Left cardiac atrium (tissue), 4 donors: ENCODE data around the gene CCDC148. TPM values are rescaled to one million over a fixed set of nuclear protein-coding genes. Genes with fewer than 3 reads are reported as not detected.
A peak's percentile ranks its signal among the peaks of the same experiment; 100 is the strongest.

Experiments
- ATAC-seq, 2 donors: fragments of 200-7000 bp; cut with Tn5 transposase; one replicate each; pipeline ENCODE4 v1.9.1; 2020; ENCODE audit warnings: mild to moderate bottlenecking in 2 of 2, moderate library complexity in 2 of 2
- DNase-seq: peaks from one replicate; pipeline ENCODE4 v3.0.0-alpha.2; 2020
- intact Hi-C, 2 donors: fragments of 100-400 bp; cut with DNase I; formaldehyde crosslinking; loops; one replicate each; pipeline versions ENCODE4 v1.14.1 to v1.15.1; 2022 to 2023
- long read RNA-seq: library from polyadenylated mRNA; unstranded; transcript quantifications from one replicate; pipeline ENCODE4 v2.0.0, GENCODE V29; 2021
- total RNA-seq, 2 donors: library from RNA; stranded (reverse); fragmentation: NEBNext Ultra II Directional; extraction: Animal tissue kit (Norgen Biotek cat#: 25700); gene quantifications; one replicate each; pipeline ENCODE4 v1.2.1, GENCODE V29; 2021
- donor health status: DM: no; HTN: yes; CAD: no.
- donor health status: DM: no; HTN: yes; CAD: no; lungs with severe emphysema.
- donor health status: DM: yes; HTN: yes; CAD: no.
- donor health status: Dilated cardiomyopathy.

CCDC148 gene
- 1 to 10 TPM; 1.1 to 2.0 TPM for total RNA-seq
- long read RNA-seq, result 0 reads

DNA sequence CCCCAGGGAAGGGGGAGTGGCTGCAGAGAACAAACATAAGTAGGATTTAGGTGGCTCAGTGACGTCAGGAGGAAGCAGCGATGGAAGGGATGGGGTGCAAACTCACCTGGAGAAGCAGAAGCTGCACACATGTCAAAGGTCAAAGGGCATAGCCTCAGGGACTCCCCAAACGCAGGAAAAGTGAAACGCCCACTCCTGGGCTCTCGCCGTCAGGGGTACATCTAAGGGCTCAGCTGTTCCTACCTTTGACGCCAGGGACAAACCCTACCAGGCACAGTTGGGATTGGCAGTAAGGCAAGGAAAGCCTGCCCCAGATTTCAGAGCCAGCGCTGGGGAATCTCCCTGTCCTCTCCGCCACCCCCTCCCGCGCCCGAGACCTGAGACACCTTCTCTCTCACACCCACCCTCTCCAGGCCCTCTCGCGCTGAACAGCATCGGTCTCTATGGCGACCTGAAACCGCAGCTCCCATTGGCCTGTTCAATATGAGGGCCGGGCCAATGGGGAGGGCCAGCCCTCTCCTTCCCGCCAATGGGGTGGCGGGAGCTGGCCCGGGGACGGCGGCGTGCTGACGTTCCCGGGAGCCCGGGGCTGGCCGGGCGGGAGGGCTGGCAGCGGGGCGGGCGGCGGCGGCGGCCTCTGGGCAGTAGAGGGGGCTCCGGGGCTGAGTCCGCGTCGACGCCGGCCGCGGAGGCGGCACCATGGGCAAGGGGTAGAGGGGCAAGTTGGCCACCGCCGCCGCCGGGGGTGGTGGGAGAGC, at the start of gene CCDC148, which contains the start of gene PKP4:
CCDC148 (minus strand) TSS at position 445 of the 758 bp plus-strand sequence; CDS start at position 131, 314 bp downstream.
PKP4 (plus strand) TSS at position 644 of the 758 bp plus-strand sequence. CDS start 76,233 bp downstream, outside the sequence.
- DNase-seq (peak; percentile 92), ATAC-seq (peak; percentile 95 to 96)
- intact Hi-C loops, result loop anchor here (5.0 to 10.0 kb wide), 3 partner anchors 272 to 296 kb away; no protein-coding TSS in a partner anchor

DNA sequence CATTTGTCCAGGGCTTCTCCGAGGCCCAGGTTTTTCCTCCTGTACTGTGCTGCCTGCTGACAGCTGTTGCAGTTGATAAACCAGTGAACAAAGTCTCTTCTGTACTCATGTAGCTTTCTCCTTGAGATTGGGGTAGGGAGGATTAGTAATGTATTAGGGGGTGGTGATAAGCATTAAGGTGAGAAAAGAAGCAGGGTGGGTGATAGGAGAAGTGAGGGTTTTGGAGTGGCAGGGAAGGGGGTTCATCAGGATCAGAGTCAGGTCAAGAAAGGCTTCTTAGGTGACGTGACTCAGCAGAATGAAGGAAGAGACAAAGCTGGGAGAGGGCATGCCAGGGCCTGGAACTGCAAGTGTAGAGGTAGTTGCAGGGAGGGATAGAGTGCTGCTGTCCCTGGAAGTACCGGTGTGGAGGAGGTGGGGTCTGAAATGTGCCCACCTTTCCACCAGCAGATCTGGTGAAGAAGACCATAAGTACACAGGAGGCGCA, 48.9 kb upstream of the CCDC148 start:
- peak in 1 of 2 donors; percentile 32 for ATAC-seq
- DNase-seq, result no peak
- intact Hi-C loops, result no loop called here

DNA sequence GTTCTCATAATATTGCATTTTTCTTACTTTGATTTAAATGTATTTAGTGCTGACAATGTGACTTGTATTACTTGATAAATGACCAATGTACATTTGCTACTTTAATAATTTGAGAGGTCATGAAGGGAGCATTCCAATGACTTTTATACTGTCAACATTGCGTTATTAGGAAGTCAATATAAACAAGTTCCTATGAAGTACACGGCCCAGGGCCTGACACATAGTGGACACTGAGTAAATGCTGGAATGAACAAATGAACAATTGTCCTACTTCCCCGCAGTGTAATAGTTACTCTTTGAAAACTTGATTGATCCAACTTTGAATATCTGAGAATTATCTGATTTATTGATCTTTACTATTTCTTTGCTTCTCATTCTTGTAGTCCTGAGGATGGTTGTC, 47.5 kb upstream of the CCDC148 start:
- intact Hi-C loops, result no loop called here
- no peak for DNase-seq
- no peak for ATAC-seq

DNA sequence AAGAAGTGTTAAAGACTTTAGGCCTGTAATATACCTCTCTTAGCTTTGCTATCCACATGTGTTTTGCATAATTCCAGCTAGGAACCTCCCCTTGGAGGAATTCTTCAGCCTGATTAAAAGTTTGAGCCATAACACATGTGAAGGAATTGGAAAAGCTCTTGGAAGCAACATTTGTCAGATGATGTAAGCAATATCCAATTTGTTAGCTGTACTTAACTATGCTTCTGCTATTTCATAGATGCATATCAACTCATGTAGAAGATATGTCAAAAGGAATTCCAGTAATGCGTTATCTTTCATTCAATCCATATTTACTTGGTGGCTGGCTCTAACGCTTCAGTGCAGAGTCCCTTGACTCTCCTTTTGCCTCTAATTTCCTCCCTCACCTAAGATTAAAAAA, 46.4 kb upstream of the CCDC148 start:
- no peak for ATAC-seq
- intact Hi-C loops, result no loop called here
- no peak for DNase-seq

DNA sequence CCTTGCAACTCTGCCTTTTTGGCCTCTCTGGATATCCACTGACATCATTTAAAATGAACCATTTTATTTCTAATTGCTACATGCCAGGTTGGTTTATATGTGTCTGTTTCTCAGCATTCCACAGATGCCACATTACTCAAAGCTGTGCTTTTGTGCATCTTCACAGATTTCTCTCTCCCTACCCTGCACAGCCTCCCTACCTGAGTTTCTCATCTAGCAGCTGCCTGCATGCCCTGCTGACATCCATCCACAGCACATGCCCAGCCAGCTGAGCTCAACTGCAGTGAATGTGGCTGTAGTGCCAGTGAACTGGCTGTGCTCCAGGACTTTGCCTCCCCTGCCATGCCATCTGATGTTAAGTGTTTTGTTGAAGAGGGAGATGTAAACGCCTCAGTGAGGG, 44.7 kb upstream of the CCDC148 start:
- ATAC-seq, result peak; percentile 53 to 77
- DNase-seq, result peak; percentile 48
- intact Hi-C loops, result no loop called here

DNA sequence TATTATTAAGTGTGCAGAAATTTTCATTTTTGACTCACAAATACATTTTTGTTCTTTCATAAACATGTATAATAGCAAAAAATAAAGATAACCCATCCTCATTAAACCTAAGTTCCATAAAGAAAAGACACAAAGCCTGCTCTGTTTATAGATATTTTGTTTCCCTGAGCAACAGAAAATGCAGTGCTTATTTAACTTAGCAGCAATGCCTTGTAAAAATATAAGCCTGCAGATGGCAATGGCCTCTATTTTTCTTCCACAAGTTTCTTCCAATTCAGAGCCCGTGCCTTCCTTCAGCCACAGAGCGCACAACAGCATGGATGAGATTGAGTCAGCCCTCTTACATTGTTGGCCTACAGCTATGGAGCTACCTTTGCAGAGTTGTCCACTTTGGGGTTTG, 43.8 kb upstream of the CCDC148 start:
- no peak for ATAC-seq
- intact Hi-C loops, result no loop called here
- DNase-seq, result no peak

DNA sequence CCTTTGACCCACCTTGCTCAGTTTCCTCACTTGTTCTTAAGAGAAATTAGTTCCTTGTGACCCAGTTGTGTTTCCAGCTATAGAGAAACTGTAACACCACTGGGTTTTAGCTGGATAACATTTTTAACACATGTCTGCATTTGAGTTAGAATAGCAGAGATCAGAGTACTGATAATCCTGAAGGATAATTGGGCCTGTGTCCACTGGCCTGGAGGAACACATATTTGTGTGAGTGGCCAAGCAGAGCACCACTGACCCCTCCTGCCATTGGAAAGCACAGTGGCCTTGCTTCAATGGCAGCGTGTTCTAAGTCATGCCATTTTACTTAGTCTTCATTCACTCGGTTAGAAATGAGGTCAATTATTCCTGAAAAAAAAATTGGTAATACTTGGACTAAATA, 42.8 kb upstream of the CCDC148 start:
- DNase-seq (no peak), ATAC-seq (no peak)
- intact Hi-C loops, result no loop called here

DNA sequence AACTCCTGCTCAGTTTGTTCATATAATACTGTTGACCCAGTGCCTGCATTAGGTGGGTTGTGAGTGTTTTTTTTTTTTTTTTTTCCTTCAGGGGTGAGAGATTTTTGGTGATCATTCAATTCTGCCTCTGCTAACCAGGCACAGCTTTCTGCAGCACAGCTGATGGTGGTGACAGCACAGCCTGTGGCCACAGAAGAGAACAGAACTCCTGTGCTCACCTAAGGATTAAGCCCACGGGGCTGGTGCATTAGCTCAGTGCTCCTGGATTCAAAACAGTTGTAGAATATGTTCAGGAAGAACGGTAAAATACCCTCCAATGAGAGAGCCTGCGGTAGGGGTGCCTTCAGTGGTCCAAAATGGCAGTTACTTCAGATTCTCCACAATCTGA, 42.2 kb upstream of the CCDC148 start:
- DNase-seq (no peak), ATAC-seq (no peak)
- intact Hi-C loops, result no loop called here

DNA sequence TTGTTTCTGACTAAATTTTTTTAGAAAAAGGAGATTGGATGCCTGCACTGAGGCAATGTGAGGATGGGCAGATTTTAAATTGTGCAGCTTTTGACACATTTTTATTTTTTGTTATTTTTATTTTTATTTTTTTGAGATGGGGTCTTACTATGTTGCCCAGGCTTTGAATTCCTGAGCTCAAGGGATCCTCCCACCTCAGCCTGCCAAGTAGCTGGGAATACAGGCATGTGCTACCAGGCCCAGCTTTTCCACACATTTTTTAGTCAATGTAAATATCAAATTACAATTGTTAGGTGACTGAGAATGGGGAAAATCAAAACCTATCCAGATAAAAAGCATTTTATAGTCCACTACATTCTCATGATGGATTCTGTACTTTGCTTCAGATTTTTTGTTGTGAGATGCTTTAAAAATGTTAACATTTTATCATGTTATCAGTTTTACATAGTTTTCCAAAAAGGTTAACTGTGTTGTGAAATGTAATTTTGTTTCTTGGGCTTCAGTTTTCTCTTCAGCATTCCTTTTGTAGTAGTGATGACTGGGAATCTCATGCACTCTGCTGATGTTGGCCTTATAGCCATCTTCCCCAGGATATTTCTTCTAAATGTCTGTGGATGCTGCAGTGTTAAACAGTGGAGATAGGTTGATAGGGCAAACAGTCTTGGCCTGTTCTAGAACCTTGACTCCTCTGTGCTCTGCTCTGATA, 41.6 kb upstream of the CCDC148 start:
- no peak for DNase-seq
- ATAC-seq, result no peak
- intact Hi-C loops, result no loop called here

DNA sequence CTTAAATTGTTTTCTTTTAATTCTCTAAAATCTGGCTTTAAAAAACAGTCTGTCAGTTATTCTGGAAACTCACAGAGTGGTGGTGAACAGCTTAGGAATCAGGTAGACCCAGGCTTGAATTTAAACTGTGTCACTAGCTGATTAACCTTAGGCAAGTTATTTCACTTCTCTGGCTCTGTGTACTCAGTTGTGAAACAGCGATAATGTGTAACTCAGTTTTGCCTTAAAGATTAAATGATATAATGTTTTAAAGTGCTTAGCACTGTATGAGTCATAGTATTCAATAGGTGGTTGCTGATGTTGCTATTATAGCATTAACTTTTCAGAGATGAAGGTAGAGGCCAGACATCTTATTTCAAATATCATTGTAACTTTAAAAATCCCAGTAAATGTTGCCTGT, 40.9 kb upstream of the CCDC148 start:
- no peak for ATAC-seq
- intact Hi-C loops, result no loop called here
- DNase-seq, result no peak

DNA sequence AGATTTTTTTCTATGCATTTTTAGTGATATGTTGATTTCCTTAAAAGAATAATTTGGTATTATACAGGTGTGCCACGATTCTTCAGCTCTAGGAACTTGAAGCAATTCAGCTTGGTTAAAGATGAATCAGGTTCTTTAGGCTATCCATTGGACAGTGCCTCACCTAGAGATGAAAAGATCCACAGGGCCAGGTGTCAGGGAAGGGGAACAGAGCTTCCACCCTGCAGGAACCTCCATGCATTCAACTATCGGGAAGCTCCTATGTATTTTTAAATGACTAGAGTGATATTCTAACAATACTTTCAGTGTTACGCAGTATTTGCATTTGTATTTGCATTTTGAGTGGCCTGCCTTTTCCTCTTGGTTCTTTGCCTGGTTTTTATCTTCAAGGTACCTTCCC, 40.4 kb upstream of the CCDC148 start:
- ATAC-seq, result no peak
- DNase-seq, result no peak
- intact Hi-C loops, result no loop called here

DNA sequence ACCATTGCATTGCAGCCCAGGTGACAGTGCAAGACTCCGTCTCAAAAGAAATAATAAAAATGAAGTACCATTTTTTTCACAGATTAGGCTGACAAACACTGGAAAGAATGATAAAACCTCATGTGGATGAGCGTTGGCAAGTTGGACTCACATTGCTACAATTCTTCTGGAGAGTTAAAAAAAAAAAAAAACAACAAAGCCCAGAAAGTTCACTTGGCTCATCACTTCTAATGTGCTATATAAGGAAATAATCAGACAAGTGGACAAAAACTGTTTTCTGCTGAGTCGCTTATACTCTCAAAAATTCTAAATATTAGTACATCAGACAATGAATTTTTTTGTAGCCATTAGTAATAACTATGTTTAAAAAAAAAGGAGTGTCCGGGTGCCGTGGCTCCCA, 38.6 kb upstream of the CCDC148 start:
- DNase-seq (no peak), ATAC-seq (no peak)
- intact Hi-C loops, result no loop called here

DNA sequence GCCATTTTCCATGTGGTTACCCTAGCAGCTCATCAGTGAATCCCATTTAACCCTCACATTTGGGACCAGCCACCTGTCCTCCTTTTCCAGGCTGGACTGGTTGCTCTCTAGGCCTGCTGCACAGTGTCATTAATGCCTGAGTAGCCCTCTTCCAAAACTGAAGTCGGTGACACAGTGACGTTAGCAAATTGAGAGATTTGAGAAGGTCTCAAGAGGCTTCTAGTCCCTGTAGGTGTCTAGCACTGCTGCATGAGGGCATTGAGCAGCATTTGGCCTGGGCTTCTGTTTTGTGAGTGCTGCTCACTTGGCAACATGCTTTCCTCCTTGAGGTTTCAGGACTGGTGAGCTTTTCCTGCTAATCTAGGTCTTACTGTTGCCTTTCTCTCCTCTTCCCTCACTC, 36.9 kb upstream of the CCDC148 start:
- ATAC-seq (peak in 1 of 2 donors; percentile 68), DNase-seq (no peak)
- intact Hi-C loops, result no loop called here

DNA sequence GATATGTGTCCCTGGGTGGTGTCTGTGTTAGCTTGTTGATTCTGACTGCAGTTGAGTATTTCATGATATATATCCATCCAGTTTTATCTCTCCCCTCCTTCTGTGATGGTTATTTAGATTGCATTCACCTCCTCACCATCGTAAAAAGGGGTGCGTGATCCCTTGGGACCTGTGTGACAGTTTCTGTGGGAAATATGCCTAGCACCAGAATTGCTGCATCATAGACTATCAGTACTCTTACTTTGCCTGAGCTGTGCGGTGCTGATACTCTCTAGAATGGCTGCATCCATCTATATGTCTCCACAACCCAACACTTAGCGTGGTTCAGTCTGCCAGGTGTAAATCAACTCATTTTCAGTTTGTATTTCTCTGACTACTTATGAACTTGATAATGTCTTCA, 34.5 kb upstream of the CCDC148 start:
- intact Hi-C loops, result no loop called here
- no peak for DNase-seq
- no peak for ATAC-seq

DNA sequence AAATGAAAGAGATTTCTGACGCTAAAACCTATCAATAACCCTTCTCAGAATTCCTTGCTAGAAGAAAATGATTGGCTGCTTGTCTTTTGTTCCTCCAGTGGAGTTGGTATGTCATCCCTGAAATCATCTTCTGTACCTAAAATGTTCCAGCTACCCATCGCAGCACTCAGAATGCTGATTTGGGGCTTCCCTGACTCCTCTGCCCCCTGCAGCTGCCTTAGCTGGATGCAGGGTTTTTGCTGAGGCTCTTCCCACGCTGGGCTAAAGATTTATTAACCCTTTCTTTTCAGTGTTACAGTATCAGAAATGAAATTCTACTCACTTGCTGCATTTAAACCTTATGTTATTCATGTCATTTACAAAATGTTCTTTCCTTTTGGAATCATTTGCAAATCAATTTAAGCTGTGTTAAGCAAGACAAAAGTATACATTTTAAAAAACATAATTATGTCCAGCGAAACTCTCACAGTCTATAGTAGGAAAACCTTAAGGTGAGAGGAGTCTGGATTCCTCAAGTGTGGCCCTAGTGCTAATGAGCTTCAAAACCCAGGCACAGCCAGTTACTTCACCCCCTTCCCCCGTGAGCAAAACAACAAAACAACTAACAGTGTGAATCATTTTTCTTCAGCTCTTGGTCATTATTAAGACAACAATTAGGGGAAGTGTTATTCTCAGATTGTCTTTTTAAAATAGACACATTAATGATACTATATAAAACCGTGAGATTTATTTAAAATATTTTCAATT, 33.0 kb upstream of the CCDC148 start:
- ATAC-seq, result no peak
- intact Hi-C loops, result no loop called here

DNA sequence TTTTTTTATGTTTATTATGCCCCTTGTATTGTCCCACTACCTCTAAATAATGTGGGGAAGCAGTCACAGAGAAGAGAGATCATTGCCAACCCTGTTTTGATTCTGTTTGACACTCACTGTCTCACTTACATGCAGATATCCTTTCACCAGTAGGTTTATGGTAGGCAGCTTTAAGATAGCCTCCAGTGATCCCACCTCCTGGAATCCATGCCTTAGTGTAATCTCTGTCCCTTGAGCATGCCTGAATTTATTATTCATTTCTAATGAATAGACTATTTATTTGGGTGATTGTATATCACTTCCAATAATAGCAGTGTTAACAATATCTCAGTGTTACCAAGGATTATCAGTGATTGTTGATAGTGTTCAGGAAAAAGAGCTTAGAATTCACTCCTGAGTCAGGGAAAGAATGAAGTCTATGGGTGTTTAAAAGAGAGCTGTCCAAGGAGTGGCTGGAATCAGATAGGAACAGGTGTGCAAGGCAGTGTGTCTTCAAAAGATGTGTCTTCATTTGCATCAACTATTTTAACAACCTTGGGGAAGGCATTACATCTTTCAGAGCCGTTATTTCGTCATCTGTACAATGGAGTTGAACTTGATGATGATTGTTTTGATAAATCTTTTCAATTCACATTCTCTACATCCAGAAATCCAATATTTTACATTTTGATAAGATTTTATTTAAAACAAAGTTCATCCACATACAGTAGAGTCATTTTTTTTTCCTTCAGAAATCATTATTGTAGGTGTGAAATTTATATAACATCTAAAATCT, 32.1 kb upstream of the CCDC148 start:
- intact Hi-C loops, result no loop called here
- DNase-seq (no peak), ATAC-seq (no peak)

More for the DNA sequence above, 33.0 kb upstream of the CCDC148 start:
- no peak for DNase-seq

DNA sequence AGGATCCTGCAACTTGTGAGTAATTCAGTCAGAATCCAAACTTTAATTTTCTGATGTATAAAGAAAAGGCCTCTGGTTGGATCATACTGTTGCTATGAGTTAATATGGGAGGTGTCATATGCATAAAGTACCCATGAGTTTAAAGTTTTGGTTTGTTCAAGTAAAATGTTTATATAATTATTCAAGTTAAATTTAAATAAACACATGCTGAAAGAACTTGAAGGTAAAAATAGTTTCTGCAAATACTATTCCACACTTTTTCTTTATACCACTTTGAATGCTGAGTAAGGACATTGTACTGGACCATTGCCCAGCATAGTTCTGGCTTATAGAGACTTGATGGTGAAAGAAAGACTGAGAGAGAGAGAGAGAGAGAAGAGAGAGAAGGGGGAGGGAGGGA, 30.9 kb upstream of the CCDC148 start:
- DNase-seq, result no peak
- peak; percentile 79 to 81 for ATAC-seq
- intact Hi-C loops, result no loop called here

DNA sequence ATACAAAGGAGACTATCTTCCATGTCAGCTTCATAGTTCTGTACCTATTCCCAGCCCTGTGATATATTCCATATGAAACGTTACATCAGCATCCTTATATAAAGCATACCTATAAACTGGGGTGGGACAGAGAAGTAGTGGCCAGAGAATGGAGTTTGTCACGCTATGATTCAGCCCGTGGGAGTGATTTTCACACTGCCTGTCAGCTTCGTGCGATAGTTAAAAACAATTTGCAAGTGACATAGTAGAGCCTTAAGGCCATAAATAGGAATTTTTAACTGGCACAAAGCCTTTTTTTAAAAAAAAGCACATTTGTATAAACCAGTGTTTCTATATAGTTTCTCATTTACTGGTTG, 30.4 kb upstream of the CCDC148 start:
- DNase-seq (no peak), ATAC-seq (peak in 1 of 2 donors; percentile 36)
- intact Hi-C loops, result no loop called here
